Mesenteric fat pad (tissue), 1 donor: ENCODE results near the gene PPP3R1. TPM values are rescaled to one million over a fixed set of nuclear protein-coding genes. Genes with fewer than 3 reads are reported as not detected.

Experiments
- DNase-seq: peaks from one replicate; pipeline ENCODE4 v3.0.0-alpha.2; 2020; ENCODE audit warnings: low spot score
- long read RNA-seq: library from polyadenylated mRNA; unstranded; transcript quantifications from one replicate; pipeline ENCODE4 v2.0.0, GENCODE V29; 2020
- total RNA-seq: library from RNA; stranded (reverse); fragmentation: NEBNext Ultra II Directional; extraction: Animal tissue kit (Norgen Biotek cat#: 25700); gene quantifications from one replicate; pipeline ENCODE4 v1.2.1, GENCODE V29; 2021
- donor health status: DM: yes; HTN: yes; CAD: no.

The PPP3R1 gene, protein sequence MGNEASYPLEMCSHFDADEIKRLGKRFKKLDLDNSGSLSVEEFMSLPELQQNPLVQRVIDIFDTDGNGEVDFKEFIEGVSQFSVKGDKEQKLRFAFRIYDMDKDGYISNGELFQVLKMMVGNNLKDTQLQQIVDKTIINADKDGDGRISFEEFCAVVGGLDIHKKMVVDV
- total RNA-seq = 66.2 TPM
- long read RNA-seq, partial matches to known transcripts = 0 of 5 reads
- long read RNA-seq, other reads (novel, unspliced or antisense) = 4 of 5 reads

DNA sequence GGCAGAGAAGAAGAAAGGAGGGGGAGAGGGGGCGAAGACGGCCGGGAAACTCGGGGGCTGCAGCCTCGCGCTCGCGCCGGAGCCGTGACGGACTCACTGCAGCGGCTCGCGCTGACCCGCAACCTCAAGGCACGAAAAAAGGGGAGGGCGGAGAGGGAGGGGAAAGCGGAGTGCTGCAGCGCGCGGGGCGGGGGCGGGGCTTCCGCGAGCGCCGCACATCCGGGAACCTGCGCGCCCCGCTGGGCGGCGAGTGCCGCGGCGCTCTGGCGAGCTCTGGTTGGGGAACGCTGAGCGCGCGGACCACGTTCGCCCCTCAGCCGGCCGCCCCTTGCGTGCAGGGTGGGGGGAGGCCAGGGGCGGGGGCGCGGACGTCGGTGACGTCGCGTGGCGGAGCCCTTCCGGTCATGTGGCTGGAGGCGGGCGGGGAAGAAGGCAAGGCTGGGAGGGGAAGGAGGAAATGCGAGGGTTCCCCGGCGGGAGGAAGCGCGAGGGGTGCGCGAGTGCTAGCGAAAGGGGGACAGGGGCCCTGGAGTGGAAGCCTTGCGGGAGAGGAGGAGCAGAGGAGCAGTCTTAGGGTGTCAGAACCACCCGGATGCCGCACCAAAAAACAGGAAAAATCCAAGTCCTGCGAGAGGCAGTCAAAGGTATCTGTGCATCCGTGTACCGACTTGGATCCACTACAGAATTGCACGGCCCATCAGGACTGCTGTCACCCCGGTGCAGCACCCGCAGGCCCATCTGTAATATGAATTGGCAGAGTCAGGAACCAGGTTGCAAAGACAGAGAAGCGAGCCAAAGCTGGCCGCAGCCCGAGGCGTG, at the start of gene PPP3R1:
Gene PPP3R1, minus strand, starts transcription at position 133 of the 819 bp plus-strand sequence. CDS start 405 bp downstream, outside the sequence.
- peak; percentile 99 for DNase-seq

DNA sequence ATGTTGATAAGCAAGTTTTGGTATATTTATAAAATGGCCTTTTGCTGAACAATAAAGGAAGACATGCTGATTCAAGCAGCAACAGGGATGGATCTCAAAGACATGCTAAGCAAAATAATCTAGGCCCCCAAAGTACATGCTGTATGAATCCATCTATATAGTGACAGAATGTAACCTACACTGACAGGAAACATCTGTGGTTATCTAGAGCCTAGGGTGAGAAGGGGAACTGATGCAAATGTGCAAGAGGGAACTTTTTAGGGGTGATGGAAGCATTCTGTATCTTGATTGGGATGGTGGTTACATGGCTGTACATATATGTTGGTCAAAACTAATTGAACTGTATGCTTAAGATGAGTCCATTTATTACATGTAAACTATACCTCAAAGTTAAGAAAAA, 43.2 kb upstream of the PPP3R1 start:
- DNase-seq = no peak

DNA sequence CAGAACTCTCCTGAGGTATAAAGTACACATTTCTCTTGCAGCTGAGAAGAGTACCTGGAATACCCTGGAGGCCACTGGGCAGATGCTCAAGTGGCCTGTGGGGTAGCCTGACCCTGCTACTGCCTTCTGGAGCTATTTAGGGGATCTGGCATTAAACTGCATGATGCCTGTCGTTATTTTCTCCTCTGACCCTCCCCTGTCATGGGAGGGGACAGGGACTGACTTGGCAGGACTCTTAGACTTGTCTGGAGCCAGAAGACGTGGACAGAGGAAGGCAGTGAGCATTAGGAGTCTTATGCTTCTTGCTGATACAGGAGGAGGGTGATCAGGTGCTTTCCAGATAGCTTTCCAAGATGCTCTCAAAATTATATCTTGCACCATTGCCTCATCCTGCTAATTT, 42.6 kb upstream of the PPP3R1 start:
- DNase-seq = no peak

DNA sequence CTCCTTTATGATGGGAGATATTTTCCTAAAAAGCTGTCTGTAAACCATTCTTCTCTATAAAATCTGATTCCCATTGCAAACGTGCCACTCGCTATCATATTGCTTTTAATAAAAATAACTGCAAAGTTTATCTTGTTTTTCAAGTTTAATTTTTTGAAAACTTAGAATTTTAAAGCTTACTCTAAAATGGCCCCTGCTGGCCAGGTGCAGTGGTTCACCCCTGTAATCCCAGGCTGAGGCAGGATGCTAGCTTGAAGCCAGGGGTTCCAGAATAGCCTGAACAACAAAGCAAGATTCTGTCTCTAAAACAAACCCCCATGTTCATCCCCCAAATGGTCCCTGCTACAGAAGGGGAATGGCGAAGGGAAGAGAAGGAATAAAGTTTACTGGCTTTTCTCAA, 41.9 kb upstream of the PPP3R1 start:
- DNase-seq = no peak

DNA sequence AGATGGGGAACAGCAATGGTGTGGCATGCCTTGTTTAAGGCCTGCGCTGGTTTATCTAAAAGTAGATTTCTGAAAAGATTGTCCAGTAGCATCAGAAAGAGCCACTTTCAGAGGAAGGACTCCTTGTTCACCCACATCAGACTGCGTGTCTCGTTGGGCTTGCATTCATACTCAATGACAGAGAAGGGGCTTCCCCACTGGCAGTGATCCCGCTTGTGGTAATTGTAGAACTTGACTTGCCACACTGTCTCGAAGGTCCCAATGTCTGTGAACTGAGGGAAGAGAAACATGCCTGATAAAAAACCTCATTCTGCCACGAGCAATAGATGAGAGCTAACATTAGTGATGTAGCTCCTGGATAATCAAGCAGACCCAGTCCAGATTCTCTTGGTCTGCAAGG, 41.4 kb upstream of the PPP3R1 start:
- no peak for DNase-seq

DNA sequence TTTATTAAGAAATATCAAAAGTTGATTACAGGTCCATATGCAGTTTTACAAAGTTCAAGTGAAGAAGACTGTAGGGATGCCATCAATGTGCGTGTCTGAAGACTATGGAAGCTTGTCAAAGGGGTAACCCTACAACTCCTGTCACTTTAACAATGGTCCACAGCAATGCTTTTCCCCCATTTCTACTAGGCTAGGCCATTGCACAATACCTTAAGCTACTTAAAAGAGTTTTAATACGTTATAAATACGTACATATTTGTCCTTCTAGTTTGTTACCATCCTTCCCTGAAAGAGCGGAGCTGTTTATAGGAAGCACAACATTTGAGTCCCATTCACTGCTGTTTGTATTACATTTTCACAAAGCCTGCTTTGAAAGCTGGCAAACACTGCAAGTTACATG, 40.7 kb upstream of the PPP3R1 start:
- no peak for DNase-seq

DNA sequence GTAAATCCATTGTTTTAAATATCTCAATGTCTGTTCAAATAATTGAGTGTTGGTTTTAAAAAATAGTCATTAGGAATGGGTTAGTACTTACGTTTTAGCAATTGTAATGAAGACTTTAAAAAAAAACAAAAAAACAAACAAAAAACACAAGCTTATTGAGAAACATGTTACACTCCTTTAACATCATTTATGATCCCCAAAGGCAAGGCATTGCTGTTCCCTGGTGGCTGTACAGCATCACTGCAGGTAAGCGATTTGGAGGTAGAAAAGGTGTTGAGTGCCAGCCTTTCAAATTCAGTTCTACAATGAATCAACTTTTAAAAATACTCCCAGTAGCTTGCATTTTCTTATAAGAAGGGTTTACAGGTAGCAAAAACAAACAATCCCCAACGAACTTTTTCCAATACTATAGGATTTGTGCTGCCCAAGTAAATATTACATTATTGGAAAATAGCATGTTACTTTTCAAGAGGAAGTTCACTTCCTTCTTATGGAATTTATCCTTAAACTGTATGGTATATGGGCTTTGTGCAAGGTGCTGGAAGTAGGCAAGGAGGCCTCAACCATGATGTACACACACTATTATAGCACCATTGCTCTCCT, 39.9 kb upstream of the PPP3R1 start:
- DNase-seq = no peak

DNA sequence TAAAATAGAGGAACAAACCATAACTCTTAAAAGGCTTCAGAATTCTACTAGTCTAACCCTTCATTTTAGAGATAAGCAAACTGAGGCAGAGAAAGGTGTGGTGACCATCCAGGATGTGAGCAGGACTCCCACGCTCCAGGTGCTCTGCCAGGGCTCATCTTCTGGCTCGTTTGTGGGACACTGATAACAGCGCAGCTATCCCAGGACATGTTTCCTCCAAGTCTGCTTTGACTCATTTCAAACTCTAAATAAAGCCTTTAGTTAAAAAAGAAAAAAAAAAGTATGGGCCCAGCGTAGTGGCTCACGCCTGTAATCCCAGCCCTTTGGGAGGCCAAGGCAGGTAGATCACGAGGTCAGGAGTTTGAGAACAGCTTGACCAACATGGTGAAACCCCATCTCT, 39.0 kb upstream of the PPP3R1 start:
- DNase-seq = no peak

DNA sequence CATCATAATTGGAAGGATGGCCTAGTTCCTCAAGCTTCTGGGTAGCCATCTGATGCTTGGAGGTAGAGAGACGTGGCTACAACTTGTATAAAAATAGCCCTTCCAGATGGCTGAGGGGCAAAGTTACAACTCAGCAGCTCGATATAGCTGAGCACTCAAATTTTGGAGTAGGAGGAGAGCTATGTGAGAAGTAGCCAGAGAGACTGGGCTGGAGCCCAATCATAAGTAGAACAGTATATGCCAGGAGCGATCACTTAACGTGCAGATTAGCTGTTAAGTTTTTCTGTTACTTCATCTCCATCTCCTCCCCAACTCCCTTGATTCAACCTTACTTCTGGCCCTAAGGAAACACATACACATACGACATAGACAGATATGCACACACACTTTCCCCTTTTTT, 38.6 kb upstream of the PPP3R1 start:
- DNase-seq = no peak

DNA sequence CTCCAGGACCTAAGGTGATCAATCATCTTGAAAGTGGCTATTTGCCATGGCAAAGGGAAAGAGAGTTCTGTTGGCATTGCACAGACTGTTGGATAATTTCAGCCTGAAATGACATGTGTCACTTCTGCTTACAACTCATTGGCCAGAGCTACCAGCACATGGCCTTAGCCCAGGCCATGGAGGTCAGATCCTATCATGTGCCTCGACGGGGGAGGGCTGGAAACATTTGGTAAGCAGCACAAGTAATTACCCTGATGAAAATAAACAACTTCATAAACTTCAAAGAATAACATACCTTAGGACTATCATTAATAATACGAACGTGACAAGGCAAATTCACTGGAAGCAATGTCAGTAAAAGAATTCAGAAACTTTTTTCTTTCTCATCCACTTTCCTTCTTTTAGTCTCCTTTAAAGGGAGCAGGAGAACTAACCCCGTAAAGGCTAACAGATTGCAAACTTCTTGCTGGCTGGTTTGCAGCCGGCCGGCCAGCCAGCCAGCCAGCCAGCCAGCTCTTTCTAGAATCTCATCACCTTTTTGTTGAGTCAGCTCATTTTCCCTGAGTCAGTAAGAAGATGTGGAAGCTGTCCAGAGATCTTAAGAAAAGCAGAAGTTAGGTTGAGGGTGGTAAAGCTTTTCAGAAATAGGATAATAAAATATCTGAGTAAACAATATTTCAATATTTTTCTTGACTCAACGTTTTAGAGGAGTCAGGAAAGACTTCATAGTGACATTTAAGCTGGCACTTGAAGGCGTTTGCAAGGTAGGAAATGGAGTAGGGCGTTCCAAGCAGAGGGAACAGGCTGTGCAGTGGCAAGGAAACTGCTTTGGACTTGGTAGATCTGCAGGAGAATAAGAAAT, 35.5 kb upstream of the PPP3R1 start:
- no peak for DNase-seq

DNA sequence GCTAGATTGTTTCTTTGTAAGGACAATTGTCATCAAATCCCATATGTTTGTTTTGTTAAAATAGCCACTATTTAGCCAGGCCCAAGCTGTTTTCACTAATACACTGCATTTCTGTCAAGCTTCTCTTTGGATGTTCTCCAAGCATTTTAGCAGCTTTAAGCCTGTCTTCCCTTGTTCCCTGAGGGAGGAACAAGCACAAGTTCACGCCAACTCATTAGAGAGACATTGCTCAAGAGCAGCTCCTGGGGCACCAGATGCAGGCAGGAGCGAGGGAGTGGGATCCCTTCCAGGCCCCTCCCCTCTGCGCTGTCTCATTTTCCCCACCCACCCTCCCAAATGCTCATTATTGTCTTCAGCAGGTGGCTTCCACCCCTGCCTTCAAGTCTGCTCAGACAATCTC, 32.6 kb upstream of the PPP3R1 start:
- DNase-seq = no peak

DNA sequence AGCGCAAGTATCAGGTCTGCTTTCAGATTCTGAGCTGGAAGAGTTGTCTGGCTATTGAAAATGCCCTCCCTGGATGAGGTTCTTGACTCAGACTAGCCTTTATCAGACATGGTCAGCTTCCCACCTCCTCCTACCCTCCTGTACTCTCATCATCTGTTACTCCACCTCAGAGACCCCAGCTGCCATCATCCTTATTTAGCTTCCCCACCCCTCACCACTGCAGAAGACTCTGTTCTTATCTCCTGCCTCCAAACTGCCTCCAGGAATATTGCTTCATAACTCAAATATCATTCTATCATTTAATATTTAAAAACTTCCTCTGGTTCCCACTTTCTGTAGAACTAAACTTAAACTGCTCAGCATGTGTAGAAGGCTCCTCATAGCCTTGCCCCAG, 31.1 kb upstream of the PPP3R1 start:
- DNase-seq = no peak

DNA sequence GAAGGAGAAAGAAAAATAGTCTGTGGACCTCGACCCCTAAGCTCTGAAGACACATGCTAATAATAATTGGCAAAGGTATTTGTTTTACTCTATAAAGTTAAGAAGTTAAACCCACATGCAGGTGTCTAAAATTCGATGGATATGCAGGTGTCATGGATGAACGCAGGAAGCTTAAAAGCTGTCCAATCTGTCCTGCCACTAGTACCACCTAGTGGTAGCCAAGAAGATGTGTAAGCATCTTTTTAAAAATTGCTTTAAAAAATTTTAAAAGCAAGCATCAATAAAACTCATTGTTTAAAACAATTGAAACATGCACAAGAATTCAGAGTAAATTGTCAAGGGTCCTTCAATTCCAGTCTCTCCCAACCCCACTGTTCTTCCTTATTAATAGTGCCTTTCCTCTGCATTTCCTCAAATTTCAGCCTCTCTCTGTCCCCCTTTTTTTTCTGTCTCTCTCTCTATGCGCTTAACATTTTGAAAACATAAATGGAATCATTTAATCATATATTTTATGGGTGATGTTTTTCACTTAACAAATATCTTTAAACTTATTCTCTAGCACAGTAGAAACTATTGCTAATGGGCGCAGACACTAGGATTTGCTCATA, 30.6 kb upstream of the PPP3R1 start:
- DNase-seq = no peak

DNA sequence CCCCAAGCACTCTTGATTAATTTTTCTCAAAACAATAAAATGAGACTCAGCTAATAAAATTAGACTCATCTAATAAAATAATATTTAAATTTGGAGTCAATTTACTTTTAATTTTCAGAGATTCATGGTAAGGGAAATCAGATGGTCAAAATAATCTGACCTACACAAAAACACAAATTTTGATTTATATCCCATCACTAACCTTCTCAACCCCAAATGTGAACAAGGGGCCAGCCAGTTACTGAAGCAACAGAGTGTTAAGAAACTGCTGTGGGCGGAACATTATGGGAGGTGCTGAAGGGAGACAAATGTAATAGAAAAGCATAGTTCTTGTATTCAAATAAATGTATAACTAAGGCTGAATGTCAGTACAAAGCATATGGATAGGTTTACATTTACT, 28.5 kb upstream of the PPP3R1 start:
- DNase-seq = no peak

DNA sequence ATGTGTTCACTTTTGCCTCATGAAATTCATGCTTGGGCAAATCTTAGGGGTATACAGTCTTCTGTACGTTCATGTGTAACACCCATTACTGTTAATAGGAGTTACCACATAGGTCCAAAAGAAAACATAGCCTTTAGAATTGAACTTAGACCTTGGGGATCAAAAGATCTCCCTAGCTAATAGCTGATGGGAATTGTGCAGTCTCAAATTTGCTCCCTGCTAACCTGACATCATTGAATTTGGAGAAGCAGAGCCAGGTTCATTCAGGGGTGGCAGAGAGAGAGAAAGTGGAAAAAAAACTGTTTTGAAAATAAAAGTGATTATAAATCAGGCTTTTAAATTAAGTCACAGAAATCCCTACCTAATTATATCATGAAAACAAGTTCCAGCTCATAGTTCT, 28.0 kb upstream of the PPP3R1 start:
- DNase-seq = no peak

DNA sequence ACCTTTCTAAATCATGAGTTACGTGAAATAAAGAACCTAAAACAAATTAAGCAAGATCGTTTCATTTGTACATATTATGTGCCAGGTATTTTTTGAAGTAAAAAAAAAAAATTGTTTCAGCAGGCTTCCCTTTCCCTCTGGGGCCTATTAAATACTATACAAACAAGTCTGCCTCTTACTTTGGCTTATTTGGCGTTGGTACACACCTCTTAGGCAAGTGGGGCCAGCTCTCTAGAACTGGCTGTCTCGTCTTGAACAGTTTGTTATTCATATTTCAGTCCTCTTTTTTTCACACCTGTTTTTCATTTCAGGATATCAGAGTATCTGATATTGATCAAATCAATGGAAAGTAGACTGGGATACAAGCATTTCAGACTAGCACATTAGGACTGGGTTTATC, 27.4 kb upstream of the PPP3R1 start:
- DNase-seq = no peak

DNA sequence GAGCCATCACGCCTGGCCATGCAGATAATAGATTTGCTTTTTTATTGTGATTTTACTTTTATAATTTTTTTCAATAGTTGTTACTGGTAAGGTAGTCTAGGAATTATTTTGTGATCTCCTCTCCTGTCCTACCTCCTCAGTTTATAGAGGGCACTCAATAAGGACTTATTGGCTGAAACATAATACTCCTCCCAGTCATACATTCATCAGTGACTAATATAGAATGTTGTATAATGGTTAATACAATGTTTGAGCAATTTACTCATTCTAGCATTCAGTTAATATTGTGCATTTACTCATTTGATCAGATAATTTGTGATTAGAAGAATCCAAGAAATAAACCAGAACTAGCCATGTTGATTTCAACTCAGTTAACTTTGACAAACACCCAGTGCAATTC, 25.8 kb upstream of the PPP3R1 start:
- DNase-seq = no peak

DNA sequence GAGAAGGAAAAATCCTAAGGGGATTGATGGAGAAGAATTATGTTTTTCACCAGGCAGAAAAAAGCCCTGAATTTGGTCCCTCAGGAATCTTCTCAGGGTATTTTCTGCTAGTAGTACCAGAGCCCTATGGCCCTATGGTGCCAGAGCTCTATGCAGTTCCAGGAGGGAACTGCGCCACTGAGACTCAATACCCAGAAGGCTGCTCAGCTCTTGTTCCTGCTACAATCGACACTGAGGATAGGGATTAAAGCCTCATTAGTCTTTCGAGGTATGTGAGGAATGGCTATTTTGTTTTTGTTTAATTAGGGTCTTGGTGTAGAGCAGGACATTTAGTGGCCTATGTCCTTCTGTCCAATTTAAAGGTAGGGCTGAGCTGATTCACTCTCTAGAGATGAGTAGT, 21.7 kb upstream of the PPP3R1 start:
- DNase-seq = no peak

DNA sequence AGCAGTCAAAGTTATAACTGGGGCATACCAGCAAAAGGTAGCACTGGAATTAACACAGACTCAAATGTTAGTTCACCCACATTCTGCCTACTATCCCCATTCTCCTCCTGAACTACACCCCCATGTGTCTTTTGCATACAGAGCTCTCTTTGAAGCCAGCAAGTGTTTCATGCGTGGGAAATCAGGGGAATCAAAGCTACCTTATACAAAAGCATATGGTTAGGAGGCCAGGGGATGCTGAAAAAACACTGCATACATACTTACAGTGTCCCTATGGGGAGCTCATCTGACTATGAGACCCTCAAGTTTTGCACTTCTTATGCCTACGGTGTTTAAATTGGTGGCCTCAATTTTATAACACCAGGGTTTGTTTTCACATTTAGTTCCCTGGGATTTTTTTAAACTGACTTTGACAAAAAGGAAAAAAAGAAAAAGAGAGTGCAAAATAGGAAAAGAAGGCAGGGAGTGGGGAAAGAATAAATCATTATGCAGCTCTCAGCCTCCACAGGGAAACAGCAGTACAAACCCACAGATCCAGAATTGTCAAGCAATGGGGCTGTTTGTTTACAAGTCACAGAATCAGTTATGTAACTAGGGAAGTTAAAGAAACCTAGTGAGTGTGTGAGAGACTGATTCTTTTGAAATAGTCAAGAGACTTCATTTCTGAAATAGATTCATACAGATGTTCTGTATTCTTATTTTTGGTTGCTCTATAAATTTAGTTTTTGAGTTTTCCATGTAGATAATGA, 20.1 kb upstream of the PPP3R1 start:
- no peak for DNase-seq

DNA sequence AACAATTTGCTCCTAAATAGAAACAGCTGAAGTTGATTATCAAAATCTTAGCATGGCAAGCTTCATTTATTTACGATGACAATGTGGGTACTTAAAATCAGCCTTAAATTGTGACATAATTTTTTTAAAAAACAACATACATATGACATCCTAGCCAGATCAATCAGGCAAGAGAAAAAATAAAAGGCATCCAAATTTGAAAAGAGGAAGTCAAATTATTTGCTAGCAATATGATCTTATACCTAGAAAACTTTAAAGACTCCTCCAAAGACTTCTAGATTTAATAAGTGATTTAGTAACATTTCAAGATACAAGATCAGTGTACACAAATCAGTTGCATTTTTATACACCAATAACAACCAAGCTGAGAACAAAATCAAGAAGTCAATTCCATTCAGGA, 14.3 kb upstream of the PPP3R1 start:
- no peak for DNase-seq
